Activated CD4-positive, CD25-positive, alpha-beta regulatory T cell treated with anti-CD3 and anti-CD28 coated beads, Interleukin-2, amount 50 U/mL, for 72 hours (primary cell): ENCODE measurements around the gene TLCD1.
A peak's percentile ranks its signal among the peaks of the same experiment; 100 is the strongest.

Source experiments
- DNase-seq: peaks from one replicate; pipeline ENCODE4 v3.0.0; 2021

Gene TLCD1, protein sequence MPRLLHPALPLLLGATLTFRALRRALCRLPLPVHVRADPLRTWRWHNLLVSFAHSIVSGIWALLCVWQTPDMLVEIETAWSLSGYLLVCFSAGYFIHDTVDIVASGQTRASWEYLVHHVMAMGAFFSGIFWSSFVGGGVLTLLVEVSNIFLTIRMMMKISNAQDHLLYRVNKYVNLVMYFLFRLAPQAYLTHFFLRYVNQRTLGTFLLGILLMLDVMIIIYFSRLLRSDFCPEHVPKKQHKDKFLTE

DNA sequence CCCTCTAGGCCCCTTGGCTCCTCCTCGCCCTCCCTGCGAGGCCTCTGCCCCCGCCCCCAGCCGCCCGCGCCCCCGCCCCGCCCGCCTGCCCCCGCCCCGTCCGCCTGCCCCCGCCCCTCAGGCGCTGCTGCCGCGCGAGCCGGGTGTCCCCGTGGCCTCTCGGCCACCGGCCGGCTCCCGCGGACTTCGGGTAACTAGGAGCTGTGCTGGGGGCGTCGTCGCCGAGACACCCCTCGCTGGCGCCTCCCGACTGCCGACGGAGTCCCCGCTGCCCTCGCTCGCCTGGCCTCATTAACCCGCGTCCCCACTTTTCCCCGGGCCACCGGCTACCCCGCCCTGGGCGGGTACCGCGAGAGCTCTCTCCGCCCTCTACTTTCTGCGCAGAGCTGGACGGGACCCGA is at the start of gene TLCD1:
Gene TLCD1 (minus strand): TSS at position 8 of the 401 bp plus-strand sequence. CDS start 136 bp downstream, outside the sequence.
- peak; percentile 82 for DNase-seq

DNA sequence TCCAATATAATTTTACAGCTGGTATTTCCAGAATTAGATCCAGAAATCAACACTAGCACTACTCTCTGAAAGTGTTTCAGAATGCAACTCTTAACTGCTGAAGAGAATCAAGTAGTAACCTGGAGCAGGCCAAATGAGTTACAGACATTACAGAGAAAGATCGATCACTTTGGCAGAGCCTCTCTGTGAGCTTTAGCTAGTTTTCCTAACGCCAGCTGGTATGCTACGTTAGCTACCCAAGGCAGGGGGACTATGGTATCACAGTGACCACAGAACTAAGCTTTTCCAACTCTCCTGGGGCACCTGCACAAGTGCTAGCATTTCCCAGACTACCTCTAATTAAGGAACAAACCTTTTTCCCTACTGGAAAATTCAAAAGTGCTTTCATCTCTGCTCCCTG is 48.2 kb upstream of the TLCD1 start:
- DNase-seq = no peak

DNA sequence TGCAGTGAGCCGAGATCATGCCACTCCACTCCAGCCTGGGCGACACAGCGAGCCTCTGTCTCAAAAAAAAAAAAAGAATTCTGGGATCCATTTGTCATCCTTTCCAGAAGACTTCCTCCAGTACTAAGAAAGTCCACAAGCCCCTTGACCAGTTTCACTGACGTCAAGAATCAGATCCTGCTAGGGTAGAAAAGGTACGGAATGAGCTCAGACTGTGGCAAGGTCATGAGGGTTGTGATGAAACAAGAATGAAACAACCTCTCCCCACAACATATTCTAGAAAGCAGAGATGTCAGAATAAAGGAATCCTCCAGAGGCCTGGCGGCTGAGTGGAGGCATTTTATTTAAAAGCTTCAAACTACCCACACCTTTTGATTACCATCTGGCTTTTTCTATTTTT is 47.7 kb upstream of the TLCD1 start:
- DNase-seq = no peak

DNA sequence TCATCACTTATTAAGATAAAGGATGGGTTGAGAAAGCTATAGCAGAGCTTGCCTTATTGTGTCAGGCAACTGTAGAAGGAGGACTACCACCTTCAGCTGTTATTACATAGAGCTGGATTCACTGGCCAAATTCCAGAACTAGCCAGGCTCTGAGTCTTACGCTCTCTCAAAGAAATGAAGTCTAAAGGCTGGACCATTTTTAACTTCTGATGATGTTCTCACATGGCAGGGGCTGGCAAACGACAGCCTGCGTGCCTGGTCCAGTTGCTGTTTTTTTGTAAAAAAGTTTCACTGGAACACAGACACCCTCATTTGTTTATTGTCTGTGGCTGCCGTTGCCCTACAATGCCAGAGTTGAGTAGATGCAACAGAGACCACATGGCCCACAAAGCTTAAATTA is 39.0 kb upstream of the TLCD1 start:
- DNase-seq = no peak

DNA sequence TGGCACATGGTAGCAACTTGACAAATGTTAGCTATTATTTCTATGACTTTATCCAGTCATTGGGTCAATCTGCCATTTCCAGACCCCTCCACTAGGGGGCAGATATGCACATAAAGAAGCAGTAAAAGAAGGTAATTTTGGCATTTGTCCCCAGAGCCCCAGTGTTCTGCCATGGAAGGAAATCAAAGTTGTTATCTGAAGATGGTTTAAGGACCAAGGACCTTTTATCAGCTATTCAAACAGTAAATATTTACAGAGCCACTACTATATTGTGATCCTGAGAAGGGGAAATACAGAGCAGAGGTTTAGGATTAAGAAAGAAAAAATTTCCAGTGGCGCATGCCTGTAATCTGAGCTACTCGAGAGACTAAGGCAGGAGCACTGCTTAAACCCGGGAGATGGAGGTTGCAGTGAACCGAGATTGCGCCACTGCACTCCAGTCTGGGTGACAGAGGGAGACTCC is 37.8 kb upstream of the TLCD1 start:
- DNase-seq = peak; percentile 69

DNA sequence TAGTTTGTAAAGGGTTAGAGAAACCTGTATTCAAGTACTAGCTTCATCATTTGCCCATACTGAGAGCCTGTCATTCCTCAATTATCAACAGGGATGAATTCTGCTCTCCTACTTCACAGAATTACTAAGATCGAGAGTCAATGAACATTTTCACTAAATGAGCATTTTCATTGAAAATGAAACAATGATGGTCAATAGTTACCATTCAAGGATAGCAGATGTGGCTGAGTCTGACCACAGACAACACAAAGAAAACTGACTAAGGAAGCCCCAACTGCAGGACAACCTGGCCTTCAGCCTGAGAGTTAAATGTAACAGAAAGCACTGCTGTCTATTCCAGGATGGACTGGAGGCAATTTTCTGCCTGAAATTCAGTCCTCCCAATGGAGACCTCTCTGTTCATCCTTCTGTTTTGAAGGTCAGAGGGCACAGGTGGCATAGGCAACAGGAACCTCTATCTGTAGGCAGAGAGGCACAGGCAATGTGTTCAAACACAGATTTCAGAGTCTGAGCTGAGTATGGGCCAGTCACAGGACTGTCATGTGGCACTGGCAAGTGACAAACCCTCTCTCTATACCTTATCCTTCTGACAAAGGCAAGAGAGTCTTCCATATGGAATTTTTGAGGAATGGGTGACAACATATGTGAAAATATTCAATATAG is 37.2 kb upstream of the TLCD1 start:
- no peak for DNase-seq

DNA sequence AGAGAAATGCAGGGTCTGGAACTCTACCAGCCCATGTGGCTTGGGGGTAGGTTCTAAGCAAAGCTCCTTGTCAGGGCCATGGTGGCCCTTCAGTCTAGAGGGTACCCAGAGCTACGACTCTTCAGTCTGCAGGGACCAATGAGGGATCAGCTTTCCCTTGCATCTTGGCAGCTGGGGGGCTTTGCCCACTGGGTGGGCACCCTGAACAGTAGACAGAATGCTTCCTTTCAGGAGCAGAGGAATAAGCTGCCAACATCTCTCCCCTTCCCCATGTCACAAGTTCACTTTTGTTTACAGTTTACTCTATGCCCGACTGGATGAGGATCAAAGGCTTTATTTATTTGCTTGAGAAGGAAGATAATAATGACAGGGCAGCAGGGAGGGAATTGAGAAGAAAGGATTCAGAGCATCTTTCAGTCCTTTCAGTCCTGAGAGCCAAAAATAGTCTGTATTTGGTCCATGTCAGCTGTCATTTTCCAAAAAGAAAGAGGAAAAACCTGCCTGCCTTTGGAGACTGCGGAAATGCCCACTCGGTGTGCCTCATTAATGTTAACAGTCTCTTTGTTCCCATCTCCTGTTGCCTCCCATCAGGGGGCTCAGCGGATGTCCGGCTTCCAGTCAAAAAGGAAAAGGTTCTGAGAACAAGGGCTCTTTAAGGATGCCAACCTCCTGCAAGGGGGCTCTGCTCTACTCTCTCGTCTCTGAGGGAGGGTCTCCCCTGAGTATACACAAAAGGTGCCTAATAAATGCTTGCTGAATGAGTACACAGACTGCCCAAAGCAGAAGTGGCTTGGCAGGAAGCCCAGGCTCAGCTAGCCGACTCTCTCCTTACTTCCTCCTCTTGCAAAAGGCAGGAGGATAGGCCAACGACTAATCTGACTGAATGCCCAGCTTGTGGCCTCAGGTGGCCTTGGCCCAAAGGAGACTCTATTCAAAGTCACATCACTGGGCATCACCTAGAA is 34.8 kb upstream of the TLCD1 start:
- DNase-seq = no peak

DNA sequence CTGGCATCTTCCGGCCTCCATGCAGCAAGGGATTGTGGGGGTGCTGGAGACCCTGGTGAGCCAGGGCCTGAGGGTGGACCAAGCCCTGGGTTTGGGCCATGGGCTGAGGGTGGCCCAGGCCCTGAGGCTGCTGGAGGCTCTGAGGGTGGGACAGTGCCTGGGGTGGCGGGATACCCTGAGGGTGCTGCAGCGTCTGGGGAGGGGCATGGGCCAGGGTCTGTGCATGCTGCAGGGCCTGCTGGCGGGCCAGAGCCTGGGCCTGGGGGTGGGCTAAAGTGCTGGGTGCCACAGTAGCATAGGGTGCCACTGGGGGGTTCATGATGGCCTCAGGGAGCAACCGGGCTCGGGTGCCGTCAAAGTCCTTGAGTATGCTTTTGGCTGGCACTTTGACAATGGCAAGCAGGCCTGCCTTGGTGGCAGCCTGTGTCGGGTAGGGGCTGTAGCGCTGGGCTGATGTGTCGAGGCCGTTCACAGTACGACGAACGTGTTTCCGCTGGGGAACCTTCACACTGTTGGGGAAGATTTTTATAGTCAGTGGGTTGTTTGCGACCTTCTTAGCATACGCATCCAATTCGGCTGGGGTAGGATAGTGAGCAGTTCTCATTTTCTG is 33.3 kb upstream of the TLCD1 start:
- DNase-seq = no peak

DNA sequence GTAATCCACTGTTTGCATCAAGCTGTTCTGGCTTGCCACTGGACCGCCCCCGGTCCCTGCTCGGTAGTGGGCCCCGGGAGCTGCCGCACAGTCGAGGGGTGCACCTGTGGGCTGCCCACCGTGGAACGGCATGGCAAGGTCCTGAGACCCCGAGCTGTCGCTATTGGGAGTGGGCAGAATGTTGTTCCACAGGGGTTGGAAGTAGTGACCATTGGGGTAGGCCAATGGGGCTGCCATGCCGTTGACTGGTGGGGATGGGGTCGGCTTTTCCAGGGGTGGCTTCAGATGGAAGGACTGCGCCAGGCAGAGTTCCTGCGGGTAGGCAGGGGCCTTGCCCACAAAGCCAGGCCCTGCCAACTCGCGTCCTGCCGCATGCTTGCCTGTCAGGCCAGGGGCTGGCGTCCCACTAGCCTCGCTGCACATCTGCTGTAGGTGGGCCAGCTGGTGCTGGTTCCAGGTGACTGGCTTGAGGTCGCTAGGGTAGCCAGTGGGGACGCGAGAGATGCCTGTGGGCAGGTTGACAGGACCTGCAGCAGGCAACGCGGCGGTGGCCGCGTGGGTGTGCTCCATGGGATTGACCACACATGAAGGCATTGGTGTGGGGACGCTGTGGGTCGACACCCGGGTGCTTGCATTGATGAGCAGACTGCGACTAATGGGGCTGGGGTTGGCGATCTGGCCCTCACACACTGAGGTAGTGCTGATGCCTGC is 32.5 kb upstream of the TLCD1 start:
- DNase-seq = no peak

DNA sequence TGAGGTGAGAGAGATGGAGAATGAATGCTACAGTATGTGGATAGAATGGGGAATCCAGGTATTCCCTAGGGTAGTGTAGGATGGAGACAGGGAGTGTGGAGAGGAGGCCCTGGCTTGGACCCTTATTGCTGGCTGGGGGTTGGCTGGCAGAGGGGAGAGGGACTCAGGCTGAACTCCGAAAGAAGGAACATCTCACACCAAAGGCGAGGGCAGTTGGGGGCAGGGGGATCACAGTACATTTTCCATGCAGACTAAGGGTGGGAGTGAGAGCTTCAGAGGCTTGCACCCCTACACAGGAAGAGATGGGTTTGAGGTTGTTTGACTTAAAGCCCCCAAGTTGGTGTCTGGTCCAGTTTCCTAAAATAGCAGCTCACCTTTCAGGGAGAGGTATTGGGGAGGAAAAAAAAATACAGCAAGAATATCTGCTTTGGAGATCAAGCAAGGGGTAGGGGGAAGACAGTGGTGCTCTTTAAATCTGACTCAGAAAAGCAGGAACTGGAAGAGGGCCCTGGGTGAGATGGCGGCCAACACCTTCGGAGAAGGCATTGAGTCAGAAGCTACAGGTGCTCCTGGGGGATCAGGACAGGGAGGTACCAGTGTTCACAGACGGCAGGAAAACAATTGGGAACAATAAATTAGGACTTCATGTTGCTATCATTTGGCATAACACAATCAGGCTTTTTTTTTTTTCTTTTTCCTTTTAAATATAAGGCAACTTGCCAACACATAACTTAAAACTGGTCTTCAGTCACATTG is 30.2 kb upstream of the TLCD1 start:
- no peak for DNase-seq

DNA sequence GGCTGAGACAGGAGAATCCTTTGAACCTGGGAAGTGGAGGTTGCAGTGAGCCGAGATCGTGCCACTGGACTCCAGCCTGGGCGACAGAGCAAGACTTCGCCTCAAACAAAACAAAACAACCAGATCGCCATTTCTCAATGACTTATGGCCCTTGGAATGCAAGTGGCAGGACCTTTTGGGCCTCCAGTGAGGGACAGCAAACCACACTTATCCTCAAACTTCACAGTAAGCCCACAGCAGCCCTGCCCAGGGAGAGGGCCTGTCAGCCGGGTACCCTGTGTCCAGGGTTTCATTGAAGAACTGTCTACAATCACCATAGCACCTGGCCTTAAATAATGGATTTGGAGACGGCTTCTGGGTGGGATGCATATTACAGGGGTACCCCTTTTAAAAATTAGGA is 29.5 kb upstream of the TLCD1 start:
- no peak for DNase-seq

DNA sequence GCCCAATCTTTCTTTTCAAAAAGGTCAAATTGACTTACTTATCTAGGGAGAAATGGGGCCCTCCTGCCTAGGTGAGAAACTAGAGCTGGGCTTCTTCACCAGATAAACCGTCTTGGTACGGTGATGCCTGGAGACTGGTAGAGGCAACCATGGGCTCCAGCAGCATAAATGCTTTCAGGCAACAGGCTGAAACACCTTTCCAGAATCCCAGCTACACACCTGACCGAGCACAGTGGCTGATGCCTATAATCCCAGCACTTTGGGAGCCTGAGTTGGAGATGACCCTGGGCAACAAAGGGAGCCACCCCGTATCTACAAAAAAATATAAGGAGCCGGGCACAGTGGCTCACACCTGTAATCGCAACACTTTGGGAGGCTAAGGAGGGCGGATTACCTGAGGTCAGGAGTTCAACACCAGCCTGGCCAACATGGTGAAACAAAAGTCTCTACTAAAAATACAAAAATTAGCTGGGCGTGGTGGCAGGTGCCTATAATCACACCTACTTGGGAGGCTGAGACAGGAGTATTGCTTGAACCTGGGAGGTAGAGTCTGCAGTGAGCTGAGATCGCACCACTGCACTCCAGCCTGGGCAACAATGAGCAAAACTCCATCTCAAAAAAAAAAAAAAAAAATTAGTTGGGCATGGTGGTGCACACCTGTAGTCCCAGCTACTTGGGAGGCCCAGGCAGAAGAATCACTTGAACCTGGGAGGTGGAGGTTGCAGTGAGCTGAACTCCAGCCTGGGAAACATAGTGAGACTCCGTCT is 25.8 kb upstream of the TLCD1 start:
- no peak for DNase-seq

DNA sequence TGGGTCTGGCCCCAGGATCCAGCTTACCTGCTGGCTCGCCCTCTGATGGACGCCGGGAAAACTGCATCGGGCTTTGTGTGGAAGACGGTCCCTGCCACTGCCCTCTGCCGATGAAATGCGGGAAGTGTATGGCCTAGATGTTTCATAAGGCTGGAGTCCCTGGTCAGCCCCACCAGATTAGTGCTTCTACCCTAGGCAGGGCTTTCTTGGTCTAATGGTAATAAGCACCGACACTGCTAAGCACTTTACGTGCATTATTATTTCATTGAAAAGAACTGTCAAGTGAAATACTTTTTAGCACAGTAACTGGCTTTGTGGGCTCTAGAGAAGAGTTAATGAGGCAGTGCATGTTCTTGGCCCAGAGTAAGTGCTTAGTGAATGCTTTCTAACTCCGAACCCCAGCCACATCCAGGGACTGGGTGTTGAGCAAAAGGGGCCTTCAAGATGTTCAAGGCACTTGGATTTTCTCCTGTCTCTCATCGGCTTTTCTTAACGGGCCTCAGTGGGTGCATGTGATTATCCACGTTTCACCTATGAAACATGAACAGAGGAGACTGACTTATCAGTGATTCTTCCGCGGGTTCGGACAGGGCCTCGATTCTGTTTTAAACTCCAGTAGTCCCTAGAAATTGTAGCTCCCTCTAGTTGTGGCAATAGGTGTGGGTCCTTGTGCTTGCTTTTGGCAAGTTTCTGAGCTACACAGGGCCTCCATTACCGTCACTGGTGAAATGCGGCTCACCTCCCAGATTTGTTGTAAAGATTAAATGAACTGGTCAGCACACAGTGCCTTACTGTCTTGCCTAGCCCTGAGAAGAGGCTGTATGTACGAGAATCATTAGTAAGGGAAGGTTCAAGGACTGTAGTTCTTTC is 24.4 kb upstream of the TLCD1 start:
- peak; percentile 86 for DNase-seq

DNA sequence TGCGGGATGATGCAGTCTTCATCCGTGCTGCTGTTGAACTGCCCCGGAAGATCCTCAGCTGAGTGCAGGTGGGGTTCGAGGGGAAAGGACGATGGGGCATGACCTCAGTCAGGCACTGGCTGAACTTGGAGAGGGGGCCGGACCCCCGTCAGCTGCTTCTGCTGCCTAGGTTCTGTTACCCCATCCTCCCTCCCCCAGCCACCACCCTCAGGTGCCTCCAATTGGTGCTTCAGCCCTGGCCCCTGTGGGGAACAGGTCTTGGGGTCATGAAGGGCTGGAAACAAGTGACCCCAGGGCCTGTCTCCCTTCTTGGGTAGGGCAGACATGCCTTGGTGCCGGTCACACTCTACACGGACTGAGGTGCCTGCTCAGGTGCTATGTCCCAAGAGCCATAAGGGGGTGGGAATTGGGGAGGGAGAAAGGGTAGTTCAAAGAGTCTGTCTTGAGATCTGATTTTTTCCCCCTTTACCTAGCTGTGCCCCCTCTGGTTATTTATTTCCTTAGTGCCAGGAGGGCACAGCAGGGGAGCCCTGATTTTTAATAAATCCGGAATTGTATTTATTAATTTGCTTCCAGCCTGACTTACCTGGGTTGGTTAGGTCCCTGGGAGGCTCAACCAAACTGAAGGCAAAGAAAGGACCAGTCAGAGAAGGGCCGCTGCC is 23.6 kb upstream of the TLCD1 start:
- peak; percentile 25 for DNase-seq

DNA sequence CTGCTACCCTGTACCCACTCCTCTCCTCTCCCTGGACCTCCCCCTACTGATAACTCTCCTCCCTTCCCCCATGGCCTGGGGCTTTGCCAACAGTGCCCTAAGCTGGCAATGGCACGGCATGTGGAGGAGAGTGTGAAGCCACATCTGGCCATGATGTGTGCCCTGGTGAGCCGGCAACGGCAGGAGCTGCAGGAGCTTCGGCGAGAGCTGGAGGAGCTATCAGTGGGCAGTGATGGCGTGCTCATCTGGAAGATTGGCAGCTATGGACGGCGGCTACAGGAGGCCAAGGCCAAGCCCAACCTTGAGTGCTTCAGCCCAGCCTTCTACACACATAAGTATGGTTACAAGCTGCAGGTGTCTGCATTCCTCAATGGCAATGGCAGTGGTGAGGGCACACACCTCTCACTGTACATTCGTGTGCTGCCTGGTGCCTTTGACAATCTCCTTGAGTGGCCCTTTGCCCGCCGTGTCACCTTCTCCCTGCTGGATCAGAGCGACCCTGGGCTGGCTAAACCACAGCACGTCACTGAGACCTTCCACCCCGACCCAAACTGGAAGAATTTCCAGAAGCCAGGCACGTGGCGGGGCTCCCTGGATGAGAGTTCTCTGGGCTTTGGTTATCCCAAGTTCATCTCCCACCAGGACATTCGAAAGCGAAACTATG is 23.0 kb upstream of the TLCD1 start:
- DNase-seq = peak; percentile 29

DNA sequence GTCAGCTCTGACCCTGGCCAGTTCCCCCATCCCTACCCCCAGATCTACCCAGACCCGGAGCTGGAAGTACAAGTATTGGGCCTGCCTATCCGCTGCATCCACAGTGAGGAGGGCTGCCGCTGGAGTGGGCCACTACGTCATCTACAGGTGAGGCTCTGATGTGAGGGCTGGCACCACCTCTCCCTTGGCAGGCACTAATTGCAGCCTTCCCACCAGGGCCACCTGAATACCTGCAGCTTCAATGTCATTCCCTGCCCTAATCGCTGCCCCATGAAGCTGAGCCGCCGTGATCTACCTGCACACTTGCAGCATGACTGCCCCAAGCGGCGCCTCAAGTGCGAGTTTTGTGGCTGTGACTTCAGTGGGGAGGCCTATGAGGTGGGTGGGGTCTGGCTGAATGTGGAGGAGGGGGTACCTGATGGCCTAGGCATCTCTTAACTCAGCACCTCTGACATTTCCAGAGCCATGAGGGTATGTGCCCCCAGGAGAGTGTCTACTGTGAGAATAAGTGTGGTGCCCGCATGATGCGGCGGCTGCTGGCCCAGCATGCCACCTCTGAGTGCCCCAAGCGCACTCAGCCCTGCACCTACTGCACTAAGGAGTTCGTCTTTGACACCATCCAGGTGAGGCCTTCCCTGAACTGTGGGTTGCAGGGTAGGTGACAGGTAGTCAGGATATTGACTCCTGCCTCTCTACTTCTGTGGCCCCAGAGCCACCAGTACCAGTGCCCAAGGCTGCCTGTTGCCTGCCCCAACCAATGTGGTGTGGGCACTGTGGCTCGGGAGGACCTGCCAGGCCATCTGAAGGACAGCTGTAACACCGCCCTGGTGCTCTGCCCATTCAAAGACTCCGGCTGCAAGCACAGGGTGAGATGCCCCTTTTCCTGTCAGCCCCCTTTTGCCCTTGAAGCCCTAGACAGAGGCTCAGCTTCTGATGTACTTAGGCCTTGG is 22.0 kb upstream of the TLCD1 start:
- peak; percentile 27 for DNase-seq

DNA sequence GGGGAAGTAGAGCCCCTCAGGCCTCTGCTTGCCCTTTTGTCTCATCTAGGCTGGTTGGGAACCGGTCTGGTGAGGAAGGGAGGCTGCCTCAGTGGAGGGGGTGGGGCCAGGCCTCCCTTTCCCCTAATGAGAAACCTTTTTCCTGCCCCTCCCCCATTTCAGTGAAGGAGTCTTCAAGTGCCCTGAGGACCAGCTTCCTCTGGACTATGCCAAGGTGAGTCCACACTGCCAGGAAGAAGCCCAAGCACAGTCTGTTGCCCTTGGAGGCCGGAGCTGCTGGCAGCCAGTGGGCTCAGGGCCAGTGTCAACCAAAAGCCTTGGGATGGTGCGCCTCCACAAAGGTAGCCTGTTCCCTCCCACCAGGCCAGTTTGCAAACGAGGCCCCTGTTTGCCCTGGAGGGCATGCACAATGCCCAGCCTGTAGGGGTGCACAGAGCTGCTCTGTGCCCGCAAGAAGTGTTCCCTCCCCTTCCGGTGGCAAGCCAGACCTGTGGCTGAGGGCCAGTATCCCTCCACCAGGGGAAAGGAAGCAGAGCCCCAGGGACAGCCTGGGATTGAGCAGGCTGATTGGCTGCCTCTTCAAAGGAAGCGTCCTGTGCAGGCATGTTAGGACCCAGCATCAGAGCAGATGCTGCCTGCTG is 21.1 kb upstream of the TLCD1 start:
- no peak for DNase-seq
